K562 (cell line): ENCODE measurements around the gene HSPA1B.

ENCODE experiments used
- ERF ChIP-seq: fragments of 450-650 bp; formaldehyde crosslinking; IDR thresholded peaks from 2 replicates; pipeline ENCODE4 v1.4.0; 2020; ENCODE audit warnings: mild to moderate bottlenecking, mixed read lengths
- KLF6 ChIP-seq: fragments of 250-450 bp; sonication (Bioruptor Pico); IDR thresholded peaks from 2 replicates; pipeline ENCODE4 v1.4.0; 2020; ENCODE audit warnings: mild to moderate bottlenecking, moderate library complexity, borderline replicate concordance
- MAFK ChIP-seq: IDR thresholded peaks from 2 replicates; pipeline ENCODE4 v1.6.1; 2011; ENCODE audit warnings: low read length, improper control_type of control experiment
- RUNX1 ChIP-seq: sonication (generic); IDR thresholded peaks from 2 replicates; pipeline ENCODE4 v1.6.1; 2016; ENCODE audit warnings: antibody characterized with exemption, low read depth
- SMC3 ChIP-seq: conservative IDR thresholded peaks from 2 replicates; pipeline ENCODE4 v1.6.1; 2011; ENCODE audit warnings: low read depth, low read length, improper control_type of control experiment; ENCODE audit not compliant: insufficient read depth
- TF ChIP-seq, protein P1 (sequence below), 3 experiments: IDR thresholded peaks in 2 of 3; conservative IDR thresholded peaks in 1 of 3; 2 replicates each; pipeline ENCODE4 v1.5.1; 2011 to 2012; ENCODE audit warnings: low read length in 3 of 3, mild to moderate bottlenecking in 3 of 3, control low read depth in 2 of 3, improper control_type of control experiment in 1 of 3, inconsistent platforms in 1 of 3, low read depth in 1 of 3, mixed read lengths in 1 of 3, moderate library complexity in 1 of 3; ENCODE audit not compliant: insufficient read depth in 2 of 3

DNA sequence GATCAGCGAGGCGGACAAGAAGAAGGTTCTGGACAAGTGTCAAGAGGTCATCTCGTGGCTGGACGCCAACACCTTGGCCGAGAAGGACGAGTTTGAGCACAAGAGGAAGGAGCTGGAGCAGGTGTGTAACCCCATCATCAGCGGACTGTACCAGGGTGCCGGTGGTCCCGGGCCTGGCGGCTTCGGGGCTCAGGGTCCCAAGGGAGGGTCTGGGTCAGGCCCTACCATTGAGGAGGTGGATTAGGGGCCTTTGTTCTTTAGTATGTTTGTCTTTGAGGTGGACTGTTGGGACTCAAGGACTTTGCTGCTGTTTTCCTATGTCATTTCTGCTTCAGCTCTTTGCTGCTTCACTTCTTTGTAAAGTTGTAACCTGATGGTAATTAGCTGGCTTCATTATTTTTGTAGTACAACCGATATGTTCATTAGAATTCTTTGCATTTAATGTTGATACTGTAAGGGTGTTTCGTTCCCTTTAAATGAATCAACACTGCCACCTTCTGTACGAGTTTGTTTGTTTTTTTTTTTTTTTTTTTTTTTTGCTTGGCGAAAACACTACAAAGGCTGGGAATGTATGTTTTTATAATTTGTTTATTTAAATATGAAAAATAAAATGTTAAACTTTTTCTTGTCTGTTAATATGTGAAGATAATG lies 2.2 kb downstream of the HSPA1B start:
- TF ChIP-seq ERF (peak; percentile 70; the same call in 1 of the 2 replicates), RUNX1 (no peak), MAFK (no peak), SMC3 (peak; percentile 39; the same call in 1 of the 2 replicates), KLF6 (CRISPR knock-in tag) (no peak)
- TF ChIP-seq, protein P1, sequence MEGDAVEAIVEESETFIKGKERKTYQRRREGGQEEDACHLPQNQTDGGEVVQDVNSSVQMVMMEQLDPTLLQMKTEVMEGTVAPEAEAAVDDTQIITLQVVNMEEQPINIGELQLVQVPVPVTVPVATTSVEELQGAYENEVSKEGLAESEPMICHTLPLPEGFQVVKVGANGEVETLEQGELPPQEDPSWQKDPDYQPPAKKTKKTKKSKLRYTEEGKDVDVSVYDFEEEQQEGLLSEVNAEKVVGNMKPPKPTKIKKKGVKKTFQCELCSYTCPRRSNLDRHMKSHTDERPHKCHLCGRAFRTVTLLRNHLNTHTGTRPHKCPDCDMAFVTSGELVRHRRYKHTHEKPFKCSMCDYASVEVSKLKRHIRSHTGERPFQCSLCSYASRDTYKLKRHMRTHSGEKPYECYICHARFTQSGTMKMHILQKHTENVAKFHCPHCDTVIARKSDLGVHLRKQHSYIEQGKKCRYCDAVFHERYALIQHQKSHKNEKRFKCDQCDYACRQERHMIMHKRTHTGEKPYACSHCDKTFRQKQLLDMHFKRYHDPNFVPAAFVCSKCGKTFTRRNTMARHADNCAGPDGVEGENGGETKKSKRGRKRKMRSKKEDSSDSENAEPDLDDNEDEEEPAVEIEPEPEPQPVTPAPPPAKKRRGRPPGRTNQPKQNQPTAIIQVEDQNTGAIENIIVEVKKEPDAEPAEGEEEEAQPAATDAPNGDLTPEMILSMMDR (IDR thresholded peaks at IDR 0.05 in 2 of 3, conservative IDR thresholded peaks at IDR 0.05 in 1 of 3; ENCODE audit: insufficient read depth in 2 of 3, low read depth in 1 of 3, low read length in 3 of 3) = peak in 2 of 3 experiments; percentile 59 to 84; a peak in 4 of 6 replicates
